GM18861 (cell line): ENCODE results near the gene DCAF12.
"Not testable (repeated sequence)": the region's sequence is repeated elsewhere in the genome, so short reads cannot be mapped to it uniquely, and the experiment has no call there.

Source experiments
- ATAC-seq: cut with Tn5 transposase; IDR thresholded peaks from one replicate; pipeline ENCODE4 v1.9.1; 2021; ENCODE audit not compliant: unreplicated experiment

DCAF12 gene

DNA sequence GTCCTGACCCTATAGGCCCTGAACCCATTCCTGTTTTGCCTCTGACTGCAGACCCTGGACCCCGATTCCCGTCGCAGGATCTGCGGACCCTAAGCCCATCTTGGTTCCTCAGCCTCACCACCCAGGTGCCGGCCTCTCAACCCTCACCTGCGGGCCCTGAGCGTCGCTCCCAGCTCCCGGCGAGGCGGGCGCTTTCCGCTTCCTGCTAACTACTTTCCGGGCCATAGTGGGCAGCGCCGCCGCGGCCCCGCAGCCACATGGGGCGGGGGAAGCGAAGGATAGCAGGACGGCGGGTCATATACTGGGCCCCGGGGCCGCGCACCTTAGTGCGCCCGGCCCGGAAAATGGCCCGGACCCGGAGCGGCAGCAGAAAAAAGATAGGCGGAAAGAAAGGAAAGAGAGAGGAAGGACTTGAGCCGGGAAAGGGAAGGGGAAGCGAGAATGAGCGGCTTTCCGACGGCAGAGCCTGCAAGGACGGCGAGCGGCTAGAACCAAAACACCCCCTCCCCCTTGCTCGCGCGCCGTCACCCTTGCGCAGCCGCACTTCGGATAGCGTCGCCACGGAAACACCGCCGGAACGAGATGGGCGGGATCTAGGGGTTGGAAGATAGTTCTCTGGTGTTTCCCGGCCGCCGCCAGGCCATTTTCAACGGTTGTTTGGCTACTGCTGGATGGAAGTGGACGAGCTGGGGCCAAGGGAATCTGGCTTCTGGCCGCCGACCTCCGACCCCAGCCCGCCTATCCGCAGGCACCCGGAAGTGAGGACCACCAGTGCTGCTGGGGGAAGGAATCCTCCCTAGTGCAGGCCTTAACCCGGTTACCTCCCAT, at the start of gene DCAF12:
Gene DCAF12, minus strand, starts transcription at position 492 of the 828 bp plus-strand sequence. Its CDS starts 267 bp downstream, at position 225.
- peak; percentile 67 for ATAC-seq

DNA sequence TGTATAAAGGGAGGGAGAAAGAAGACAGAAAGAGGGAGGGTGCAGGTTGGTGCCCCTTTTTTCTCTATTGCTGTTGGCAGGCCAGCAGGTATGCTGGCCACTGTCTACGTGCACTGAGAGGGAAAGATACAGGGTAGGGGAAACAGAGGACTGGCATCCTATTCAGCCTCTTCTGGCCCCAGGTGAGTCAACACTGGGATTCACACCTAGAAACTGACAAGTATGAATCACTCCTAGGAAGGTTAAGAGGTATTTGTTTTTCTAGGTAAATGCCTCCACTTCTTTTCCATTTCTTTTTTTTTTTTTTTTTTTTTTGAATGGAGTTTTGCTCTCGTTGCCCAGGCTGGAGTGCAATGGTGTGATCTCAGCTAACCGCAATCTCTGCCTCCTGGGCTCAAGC, 49.6 kb upstream of the DCAF12 start:
- ATAC-seq = no peak

DNA sequence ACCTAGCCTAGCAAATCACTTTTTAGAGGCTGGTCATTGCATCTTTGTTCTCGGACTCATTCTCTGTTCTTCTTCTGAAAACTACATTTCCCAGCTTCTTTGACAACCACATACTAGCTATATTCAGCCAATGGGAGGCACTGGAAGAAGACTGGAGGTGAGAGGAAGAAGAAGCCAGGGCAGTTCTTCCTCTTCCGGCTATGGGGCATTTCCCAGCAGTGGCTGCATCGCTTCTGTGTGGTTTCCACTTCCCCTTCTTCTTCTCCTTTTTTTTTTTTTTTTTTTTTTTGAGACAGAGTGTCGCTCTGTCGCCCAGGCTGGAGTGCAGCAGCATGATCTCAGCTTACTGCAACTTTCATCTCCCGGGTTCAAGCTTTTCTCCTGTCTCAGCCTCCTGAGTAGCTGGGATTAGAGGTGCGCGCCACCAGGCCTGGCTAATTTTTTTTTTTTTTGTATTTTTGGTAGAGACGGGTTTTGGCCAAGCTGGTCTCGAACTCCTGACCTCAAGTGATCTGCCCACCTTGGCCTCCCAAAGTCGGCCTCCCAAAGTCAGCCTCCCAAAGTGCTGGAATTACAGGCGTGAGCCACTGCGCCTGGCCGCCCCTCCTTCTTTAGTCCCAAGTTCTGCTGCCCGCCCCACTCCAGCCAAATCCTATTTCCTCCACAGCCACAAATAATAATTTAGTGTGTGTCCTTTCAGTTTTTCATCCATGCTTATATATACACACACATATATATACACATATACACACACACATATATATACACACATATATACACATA, 45.4 kb upstream of the DCAF12 start:
- ATAC-seq = peak; percentile 66

DNA sequence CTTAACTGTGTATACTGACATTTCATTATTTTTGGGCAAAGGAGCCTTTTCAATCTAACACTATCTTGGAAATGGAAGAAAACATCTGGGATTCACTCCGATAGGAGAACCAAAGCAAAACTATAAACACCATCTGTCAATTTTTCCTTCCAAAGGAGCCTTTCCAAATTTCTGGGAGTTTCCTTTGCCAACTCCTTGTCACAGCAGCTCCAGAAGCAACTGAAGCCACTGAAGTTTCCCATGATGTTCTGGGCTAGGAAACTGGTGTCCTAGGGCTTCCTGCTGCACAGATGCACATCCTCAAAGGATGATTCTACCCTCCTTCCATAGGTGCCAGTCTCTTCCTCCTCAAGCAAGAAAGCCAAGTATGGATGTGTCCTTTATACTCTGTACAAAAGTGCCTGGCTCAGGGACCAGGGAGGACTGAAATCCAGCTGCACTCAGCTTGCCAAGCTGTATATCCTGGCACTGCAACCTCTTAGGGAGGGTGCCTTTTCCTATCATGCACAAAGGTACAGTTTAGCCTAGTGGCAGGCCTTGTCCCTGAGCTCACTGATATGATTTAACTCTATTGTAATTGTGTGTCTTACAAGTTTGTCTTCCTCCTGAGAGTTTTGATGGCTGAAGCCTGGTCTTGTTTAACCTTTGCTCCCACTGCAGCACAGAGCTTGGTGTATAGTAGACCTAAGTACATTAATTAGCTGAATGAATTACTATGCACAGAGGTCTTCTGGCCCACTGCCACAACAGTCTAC, 43.9 kb upstream of the DCAF12 start:
- ATAC-seq = no peak

DNA sequence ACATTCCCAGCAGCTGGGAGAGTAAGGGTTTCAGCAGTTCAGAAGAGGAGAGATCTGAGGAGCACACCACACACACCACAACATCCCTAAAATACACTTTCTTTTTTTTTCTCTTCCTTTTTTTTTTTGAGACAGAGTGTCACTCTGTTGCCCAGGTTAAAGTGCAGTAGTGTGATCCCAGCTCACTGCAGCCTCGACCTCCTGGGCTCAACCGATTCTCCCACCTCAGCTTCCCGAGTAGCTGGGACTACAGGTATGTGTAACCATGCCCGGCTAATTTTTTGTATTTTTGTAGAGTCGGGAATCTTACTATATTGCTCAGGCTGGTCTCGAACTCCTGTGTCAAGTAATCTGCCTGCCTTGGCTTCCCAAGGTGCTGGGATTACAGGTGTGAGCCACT, 42.6 kb upstream of the DCAF12 start:
- ATAC-seq = no peak

DNA sequence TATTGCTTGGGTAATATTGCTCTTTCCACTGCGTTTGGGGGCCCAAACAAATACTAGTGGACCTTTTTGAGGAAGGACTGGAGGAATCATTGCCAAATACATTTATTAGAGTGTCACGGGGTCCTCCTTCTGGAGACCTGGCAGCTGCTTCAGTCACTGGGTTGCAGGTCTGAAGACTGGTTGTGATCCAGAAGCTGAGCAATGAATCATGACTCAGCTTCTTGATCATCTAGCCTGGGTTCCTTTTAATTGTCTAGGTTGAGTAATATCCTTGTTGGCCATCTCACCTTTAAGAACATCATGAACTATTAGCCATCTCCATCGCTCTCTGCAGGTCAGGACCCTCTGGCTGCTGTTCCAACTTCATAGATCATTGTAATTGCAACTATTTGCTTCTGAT, 36.9 kb upstream of the DCAF12 start:
- ATAC-seq = no peak

DNA sequence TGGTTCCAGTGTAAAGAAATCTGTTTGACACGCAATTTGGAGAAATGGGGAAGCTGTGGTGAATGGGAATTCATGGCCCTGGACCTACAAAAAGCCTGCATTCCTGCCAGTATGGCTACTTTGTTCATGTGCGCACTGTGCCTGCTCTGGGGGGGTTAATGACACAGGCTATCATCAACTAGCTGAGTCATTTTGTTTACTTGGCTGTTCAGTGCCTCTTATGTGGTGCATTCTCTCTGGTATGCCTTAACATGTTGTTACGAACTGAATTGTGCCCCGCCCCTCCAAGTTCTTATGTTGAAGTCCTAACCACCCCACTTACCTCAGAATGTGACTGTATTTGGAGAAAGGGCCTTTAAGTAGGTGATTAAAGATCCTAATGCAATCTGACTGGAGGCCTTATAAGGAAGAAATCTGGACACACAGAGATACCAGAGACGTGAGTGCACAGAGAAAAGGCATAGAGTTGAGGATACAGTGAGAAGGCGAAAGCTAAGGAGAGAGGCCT, 31.9 kb upstream of the DCAF12 start:
- no peak for ATAC-seq

DNA sequence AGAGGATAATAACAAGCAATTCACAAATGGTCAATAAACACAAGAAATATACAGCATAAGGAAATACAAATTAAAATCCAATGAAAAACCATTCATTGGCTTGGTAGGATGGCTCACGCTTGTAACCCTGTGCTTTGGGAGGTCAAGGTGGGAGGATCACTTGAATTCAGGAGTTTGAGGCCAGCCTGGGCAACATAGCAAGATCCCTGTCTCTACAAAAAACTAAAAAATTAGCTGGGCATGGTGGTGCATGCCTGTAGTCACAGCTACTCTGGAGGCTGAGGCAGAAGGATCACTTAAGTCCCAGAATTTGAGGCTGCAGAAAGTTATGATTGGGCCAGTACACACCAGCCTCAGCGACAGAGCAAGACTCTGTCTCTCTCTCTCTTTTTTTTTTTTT, 31.4 kb upstream of the DCAF12 start:
- ATAC-seq = no peak

DNA sequence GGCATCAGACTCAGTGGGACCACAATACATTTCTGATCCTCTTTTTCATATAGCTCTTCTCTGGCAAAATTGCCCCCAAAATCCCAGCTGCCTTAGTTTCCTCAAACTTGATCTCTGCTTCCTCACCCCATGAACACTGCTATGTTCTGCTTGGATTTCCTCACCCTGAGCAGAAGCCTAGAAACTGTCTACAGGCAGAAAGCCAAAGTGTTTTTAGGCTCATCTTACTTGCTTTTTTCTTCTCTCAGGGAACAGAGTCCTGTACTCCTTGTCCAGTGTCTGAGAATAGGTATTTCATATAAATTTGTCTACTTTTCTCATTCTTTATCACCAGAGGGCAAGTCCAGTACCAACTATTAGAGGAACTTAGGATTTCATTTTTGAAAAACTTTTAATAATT, 30.8 kb upstream of the DCAF12 start:
- ATAC-seq = no peak

DNA sequence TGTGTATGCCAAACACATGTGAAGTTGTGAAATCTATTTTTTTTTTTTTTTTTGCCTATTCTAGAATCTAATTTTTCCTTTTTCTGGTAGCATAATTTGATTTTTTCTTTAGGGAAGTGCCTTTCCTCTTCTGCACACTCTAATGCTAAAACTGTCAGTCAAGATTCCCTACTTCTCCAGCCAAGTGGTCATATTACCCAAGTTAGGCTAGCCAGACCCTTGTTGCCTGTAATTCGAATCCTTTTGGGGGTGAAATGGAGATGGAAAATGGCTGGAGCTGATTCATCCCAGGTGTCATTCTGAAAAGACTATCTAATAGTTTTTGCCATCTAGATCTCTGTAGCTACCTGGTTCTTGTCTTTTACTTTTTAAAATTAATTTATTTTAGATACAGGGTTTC, 27.6 kb upstream of the DCAF12 start:
- no peak for ATAC-seq

DNA sequence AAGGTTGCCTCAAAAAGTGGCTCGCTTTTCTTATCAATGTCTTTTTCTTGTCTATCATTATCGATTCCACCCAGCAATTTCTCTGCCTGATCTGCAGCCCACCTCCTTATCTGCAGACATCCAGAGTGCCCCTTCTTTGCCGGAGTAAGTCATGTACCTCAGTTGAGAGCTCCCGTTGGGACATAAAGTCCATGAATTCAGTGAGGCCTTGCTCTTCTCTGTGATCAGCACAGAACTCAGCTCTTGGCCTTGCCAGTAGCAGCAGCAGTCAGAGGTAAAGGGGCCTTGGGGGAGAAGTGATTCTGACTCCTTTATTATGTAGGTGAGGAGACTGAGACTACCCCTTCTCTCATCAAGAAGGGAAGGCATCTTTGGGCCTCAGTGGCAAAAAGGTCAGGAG, 24.9 kb upstream of the DCAF12 start:
- no peak for ATAC-seq

DNA sequence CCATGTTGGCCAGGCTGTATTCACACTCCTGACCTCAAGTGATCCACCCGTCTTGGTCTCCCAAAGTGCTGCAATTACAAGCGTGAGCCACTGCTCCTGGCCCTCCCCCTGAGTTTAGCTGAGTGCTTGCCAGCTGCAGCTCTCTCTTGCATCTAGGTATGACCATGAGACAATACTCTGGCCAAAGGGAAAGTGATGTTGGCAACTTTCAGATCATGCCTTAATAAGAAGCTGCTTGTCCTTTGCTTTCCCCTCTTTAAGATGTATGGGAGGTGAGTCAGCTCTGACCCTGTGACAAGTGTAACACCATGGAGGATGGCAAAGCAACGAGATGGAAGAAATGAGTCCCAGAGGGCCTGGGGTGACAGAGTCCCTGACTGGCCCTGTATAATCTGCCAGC, 18.7 kb upstream of the DCAF12 start:
- ATAC-seq = no peak

DNA sequence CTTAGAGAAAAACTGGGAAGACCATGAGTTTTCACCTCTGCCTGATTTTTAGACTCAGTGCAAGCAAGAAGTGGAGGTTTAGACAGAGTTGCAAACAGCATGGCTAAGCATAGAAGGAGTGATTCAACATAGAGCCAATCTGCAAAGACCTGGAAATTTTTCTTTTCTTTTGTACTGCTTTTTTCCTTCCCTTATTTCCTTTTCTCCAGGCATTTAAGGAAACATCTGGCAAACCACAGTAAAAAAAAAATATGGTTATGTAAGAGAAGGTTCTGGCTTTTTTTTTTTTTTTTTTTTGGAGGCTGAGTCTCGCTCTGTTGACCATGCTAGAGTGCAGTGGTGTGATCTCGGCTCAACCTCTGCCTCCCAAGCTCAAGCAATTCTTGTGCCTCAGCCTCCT, 16.6 kb upstream of the DCAF12 start:
- no peak for ATAC-seq

DNA sequence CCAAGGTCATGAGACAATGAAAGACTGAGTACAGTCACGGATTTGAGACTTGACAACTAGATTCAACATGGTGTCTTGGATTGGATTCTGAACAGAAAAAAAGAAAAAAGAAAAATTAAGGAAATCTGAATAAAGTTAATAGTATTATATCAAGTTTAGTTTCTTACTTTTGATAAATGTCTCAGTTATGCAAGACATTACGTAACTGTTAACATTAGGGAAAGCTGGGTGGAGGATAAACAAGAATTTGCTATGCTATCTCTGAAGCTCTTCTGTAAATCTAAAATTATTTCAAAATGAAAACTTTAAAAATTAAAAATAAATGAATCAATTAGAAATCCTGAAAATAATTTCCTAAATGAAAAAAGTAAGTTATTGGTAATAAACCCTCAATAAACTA, 14.4 kb upstream of the DCAF12 start:
- ATAC-seq = no peak

DNA sequence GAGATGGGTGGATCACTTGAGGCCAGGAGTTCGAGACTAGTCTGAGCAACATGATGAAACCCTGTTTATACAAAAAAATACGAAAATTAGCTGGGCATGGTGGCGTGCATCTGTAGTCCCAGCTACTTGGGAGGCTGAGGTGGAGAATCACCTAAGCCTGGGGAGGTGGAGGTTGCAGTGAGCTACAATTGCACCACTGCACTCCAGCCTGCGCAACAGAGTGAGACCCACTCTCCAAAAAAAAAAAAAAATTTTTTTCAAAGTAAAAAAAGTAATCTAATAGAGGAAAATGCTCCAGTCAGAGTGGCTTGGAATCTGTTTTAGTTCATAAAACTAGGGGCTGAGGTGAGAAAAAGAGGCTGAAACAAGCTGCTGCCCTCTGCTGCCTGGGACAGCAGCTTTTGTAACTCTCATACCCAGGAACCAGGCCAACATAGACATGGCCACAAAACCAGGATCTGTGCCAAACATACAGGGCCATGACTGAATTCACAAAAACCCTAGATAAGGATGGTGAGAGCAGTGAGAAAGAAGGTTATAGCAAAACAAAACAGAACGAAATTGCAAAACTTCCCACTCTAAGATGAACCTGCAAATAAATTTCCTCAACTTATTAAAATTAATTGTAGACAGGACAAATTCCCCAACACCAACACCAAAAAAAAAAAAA, 13.1 kb upstream of the DCAF12 start:
- ATAC-seq = no peak

DNA sequence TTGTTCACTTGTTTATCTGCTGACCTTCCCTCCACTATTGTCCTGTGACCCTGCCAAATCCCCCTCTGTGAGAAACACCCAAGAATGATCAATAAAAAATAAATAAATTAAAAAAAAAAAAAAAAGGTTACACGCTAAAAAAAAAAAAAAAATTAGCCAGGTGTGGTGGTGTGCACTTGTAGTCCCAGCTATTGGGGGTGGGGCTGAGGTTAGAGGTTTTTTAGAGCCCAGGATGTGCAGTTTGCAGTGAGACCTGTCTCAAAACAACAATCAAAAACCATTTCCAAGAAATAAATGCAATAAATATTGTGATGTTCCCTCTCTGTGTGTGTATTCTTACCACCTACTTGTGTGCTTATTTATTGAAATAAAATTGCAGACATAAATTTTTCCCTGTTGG, 12.1 kb upstream of the DCAF12 start:
- not testable (repeated sequence) for ATAC-seq

DNA sequence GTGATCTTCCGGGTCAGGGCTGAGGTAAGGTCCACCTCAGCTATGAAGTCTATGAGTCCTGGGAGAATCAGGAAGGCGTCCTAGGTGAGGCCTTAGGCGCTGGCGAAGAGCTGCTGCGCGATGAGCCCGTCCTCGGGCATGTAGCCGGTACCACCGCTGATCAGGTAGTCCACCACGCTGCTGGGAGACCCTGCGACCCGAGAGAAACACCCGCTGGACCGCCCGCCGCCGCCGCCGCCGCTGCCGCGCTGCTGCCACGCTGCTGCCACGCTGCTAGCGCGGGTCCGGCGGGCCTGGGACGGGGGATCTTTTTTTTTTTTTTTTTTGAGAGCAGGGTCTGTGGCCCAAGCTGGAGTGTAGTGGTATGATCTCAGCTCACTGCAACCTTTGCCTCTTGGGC, 8.0 kb upstream of the DCAF12 start:
- no peak for ATAC-seq

DNA sequence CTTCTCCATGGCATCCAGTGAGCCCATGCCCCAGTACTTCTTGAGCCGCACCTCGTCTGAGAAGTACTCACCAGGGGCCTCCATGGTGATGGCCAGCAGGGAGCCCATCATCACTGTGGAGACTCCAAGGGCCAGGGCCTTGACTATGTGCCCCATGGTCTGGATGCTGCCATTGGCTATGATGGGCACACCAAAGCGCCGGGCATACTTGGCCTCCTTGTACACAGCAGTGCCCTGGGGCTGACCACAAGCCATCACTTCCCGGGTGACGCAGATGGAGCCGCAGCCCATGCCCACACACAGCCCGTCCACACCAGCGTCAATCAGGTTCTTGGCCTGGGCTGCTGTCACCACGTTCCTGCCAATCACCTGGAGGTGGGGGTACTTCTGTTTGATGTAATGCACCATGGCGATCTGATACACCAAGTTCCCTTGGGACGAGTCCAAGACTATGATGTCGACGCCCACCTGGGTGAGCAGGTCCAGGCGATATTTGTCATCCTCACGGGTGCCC, 7.0 kb upstream of the DCAF12 start:
- ATAC-seq = no peak

DNA sequence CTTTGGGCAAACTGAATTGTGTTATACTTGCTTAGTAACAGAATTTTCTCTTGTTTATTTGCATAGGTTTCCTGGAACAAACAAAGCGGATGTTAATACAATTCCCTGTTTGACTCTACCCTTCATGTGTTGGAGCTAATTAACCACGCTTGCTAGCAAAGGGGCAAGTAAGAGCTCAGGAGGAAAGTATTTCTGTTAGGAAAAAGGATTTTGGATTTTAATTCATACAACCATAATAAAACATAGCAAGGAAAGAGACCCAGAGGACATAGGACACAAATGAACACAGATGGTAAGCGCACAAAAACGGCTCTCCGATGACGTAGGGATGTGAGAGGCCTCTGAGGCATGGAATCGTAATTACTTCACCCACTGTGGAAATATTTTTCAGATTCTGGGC, 5.1 kb upstream of the DCAF12 start:
- no peak for ATAC-seq

DNA sequence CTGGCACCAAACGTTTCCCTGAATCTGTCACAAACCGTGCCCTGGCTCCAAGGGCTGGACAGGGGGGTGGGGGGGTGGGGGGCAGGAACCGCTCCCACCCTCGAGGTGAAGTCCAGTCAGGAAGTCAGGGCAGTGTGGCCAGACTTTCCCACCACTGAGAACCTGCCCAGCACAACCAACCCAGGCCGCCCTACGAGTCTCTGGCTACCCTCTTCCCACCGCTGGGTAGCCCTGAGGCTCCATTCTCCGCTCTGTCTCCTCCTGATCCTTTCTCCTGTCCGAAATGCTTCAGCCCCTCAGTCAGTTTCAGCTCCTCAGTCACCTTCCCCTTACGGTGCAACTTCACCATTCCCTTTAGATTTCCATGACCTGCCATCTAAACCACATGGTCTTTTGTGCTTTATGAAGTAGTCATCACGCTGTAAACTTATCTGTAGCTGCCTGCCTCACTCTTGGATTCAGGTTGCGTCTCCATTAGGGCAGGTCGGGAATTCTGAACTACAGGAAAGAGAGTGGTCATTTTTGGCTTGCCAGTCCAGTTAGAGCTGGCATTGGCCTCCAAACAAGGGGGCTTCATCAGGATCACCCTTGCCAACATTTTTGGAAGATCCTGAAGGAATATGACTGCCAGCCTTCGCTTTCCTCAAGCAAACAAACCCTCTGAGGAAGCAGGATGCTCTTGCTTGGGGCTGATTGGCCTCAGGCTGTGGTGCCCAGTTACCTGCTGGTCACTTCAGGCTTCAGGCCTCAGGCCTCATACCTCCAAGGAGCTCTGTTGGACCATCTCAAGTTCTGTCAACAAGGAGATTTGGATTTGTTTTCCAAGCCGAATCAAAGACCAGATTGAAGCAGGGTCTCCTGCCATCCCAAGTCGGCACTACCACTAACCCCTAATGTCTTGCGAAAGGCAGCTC, 794 bp upstream of the DCAF12 start:
- ATAC-seq = no peak
